ENCODE data around the gene NUFIP1. TPM values are rescaled to one million over a fixed set of nuclear protein-coding genes. Genes with fewer than 3 reads are reported as not detected.

The NUFIP1 gene
- total and polyA plus RNA-seq, 2 experiments from 2014 or later = 7.7 to 23.9 TPM

DNA sequence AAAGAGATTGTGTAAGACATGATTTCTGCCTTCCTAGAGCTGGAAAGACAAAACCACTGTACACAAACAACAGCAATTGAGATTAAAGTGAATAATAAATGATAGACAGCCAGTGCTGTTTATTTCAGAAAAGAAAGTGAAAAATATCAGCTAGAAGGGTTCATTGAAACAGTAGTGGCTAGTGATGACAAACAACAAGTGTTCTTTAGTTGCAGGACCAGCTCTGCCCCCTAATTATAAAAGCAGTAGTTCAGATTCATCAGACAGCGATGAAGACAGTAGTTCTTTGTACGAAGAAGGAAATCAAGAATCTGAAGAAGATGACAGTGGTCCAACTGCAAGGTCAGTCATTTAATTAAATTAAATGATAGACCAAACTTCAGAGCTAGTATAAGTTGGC, 14.8 kb upstream of the NUFIP1 start (continued):
- TF ChIP-seq JUNB (IDR thresholded peaks at IDR 0.05; ENCODE audit: unreplicated experiment) (no peak), NANOG (IDR thresholded peaks at IDR 0.05; ENCODE audit: borderline replicate concordance) (no peak), CREB1 (CRISPR knock-in tag; IDR thresholded peaks at IDR 0.05; ENCODE audit: low read depth) (no peak), STAT1 (IDR thresholded peaks at IDR 0.05; ENCODE audit: unreplicated experiment) (no peak), EZH2phosphoT487 (IDR thresholded peaks at IDR 0.05; ENCODE audit: unreplicated experiment) (no peak)

DNA sequence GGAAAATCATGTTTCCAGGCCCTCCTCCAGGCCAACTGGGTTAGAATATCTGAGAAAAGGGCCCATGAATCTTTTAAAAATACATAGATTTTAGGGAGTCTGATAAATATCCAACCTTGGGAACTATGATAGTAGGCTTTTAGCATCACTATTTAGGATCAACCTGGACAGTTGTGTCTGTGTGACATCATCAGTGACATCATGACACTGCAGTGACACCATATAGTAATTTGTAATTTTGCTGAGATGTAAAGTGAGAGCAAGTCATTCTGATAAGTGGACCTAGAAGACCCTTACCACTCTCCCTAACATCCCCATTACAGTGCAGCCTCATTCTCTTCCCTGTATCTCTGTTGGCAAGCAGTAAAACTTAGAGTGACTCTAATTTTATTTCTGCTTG, 14.1 kb upstream of the NUFIP1 start:
- ATAC-seq (no peak), DNase-seq (ENCODE audit: low spot score) (no peak)
- H3K9me2 ChIP-seq (ENCODE audit: insufficient read depth) = no peaks in the 10 kb centered on the region
- TF ChIP-seq NANOG (IDR thresholded peaks at IDR 0.05; ENCODE audit: borderline replicate concordance) (no peak), JUNB (IDR thresholded peaks at IDR 0.05; ENCODE audit: unreplicated experiment) (no peak), ZNF114 (CRISPR knock-in tag; IDR thresholded peaks at IDR 0.05) (no peak)
- no peaks in the 10 kb centered on the region for H3F3A ChIP-seq (replicated peaks; ENCODE audit: low read depth)
- H3K27ac ChIP-seq (ENCODE audit: low read depth) = no peak overlapping the region
- no peaks in the 10 kb centered on the region for H3K4me1 Mint-ChIP-seq
- H4K20me1 ChIP-seq (replicated peaks; ENCODE audit: insufficient read depth) = peaks cover 3% of the 10 kb centered on the region; the same call in 1 of the 2 replicates
- no peak overlapping the region for H3K4me3 ChIP-seq
- no peaks in the 10 kb centered on the region for H3K4me1 ChIP-seq (ENCODE audit: insufficient read depth)
- no peak overlapping the region for H3K4me2 ChIP-seq
- H3K27me3 ChIP-seq (ENCODE audit: insufficient read depth) = no peaks in the 10 kb centered on the region
- H3K27ac Mint-ChIP-seq = no peak overlapping the region
- H3K27me3 Mint-ChIP-seq (ENCODE audit: insufficient read depth, low read depth, poor library complexity) = no peaks in the 10 kb centered on the region
- peaks cover 19% of the 10 kb centered on the region for H3K36me3 Mint-ChIP-seq (ENCODE audit: low read depth)
- no peaks in the 10 kb centered on the region; the same call in 1 of the 2 replicates for H3K36me3 ChIP-seq (ENCODE audit: insufficient read depth)
- H2AFZ ChIP-seq = no peak overlapping the region
- H3K9me3 Mint-ChIP-seq = no peaks in the 10 kb centered on the region
- H3K79me2 ChIP-seq (replicated peaks; ENCODE audit: insufficient read depth) = no peaks in the 10 kb centered on the region
- H3K4me3 Mint-ChIP-seq = no peak overlapping the region

- no peak for ATAC-seq
- Histone ChIP-seq H2AFZ (peak overlapping the region; percentile 99), H3K4me1 (ENCODE audit: insufficient read depth) (peaks cover 19% of the 10 kb centered on the region), H3K79me2 (replicated peaks; ENCODE audit: insufficient read depth) (peaks cover 93% of the 10 kb centered on the region), H3K9me2 (ENCODE audit: insufficient read depth) (no peaks in the 10 kb centered on the region), H3K36me3 (ENCODE audit: insufficient read depth) (peaks cover 7% of the 10 kb centered on the region; the same call in 1 of the 2 replicates), H3K27me3 (ENCODE audit: insufficient read depth) (no peaks in the 10 kb centered on the region), H3K4me3 (peak overlapping the region; percentile 84), H3K27ac (ENCODE audit: low read depth) (peak overlapping the region; percentile 91), H3F3A (replicated peaks; ENCODE audit: low read depth) (no peaks in the 10 kb centered on the region), H3K4me2 (peak overlapping the region; percentile 90), H4K20me1 (replicated peaks; ENCODE audit: insufficient read depth) (peaks cover 14% of the 10 kb centered on the region)
- peak; percentile 22 for DNase-seq (ENCODE audit: low spot score)
- Mint-ChIP-seq H3K27me3 (ENCODE audit: insufficient read depth, low read depth, poor library complexity) (peaks cover 5% of the 10 kb centered on the region), H3K36me3 (ENCODE audit: low read depth) (peaks cover 23% of the 10 kb centered on the region), H3K9me3 (no peaks in the 10 kb centered on the region), H3K4me3 (peak overlapping the region; percentile 100), H3K27ac (peak overlapping the region; percentile 99; the same call in 1 of the 2 replicates), H3K4me1 (peaks cover 9% of the 10 kb centered on the region)
- TF ChIP-seq STAT1 (IDR thresholded peaks at IDR 0.05; ENCODE audit: unreplicated experiment) = no peak
- TF ChIP-seq, protein P1, sequence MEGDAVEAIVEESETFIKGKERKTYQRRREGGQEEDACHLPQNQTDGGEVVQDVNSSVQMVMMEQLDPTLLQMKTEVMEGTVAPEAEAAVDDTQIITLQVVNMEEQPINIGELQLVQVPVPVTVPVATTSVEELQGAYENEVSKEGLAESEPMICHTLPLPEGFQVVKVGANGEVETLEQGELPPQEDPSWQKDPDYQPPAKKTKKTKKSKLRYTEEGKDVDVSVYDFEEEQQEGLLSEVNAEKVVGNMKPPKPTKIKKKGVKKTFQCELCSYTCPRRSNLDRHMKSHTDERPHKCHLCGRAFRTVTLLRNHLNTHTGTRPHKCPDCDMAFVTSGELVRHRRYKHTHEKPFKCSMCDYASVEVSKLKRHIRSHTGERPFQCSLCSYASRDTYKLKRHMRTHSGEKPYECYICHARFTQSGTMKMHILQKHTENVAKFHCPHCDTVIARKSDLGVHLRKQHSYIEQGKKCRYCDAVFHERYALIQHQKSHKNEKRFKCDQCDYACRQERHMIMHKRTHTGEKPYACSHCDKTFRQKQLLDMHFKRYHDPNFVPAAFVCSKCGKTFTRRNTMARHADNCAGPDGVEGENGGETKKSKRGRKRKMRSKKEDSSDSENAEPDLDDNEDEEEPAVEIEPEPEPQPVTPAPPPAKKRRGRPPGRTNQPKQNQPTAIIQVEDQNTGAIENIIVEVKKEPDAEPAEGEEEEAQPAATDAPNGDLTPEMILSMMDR (conservative IDR thresholded peaks at IDR 0.05; ENCODE audit: low read depth in 2 of 2) = no peak
- no peak for TF ChIP-seq EZH2 (IDR thresholded peaks at IDR 0.05; ENCODE audit: low read depth, unreplicated experiment)
- no peak for TF ChIP-seq ZNF114 (CRISPR knock-in tag; IDR thresholded peaks at IDR 0.05)
- TF ChIP-seq CREB1 (CRISPR knock-in tag; IDR thresholded peaks at IDR 0.05; ENCODE audit: low read depth) = no peak
- no peak for TF ChIP-seq NANOG (IDR thresholded peaks at IDR 0.05; ENCODE audit: borderline replicate concordance)
- TF ChIP-seq, protein P2, sequence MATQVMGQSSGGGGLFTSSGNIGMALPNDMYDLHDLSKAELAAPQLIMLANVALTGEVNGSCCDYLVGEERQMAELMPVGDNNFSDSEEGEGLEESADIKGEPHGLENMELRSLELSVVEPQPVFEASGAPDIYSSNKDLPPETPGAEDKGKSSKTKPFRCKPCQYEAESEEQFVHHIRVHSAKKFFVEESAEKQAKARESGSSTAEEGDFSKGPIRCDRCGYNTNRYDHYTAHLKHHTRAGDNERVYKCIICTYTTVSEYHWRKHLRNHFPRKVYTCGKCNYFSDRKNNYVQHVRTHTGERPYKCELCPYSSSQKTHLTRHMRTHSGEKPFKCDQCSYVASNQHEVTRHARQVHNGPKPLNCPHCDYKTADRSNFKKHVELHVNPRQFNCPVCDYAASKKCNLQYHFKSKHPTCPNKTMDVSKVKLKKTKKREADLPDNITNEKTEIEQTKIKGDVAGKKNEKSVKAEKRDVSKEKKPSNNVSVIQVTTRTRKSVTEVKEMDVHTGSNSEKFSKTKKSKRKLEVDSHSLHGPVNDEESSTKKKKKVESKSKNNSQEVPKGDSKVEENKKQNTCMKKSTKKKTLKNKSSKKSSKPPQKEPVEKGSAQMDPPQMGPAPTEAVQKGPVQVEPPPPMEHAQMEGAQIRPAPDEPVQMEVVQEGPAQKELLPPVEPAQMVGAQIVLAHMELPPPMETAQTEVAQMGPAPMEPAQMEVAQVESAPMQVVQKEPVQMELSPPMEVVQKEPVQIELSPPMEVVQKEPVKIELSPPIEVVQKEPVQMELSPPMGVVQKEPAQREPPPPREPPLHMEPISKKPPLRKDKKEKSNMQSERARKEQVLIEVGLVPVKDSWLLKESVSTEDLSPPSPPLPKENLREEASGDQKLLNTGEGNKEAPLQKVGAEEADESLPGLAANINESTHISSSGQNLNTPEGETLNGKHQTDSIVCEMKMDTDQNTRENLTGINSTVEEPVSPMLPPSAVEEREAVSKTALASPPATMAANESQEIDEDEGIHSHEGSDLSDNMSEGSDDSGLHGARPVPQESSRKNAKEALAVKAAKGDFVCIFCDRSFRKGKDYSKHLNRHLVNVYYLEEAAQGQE (IDR thresholded peaks at IDR 0.05; ENCODE audit: unreplicated experiment) = no peak
- no peak for TF ChIP-seq ZNF331 (CRISPR knock-in tag; IDR thresholded peaks at IDR 0.05; ENCODE audit: low read depth)
These were observed 670 bp upstream of the NUFIP1 start for GRCh38 chr13:44989941-44990340.
